Large intestine (tissue), 1 donor: Measurements from ENCODE around the gene TYW1. TPM values are rescaled to one million over a fixed set of nuclear protein-coding genes. Genes with fewer than 3 reads are reported as not detected.

Experiments used
- polyA plus RNA-seq: library from polyadenylated mRNA; unstranded; fragments of 120-200 nt; gene quantifications from one replicate; pipeline ENCODE4 v1.2.1, GENCODE V29; 2013

The TYW1 gene
- polyA plus RNA-seq, 1 donor, result 20.0 TPM

Other genes starting within 250 kb of the TYW1 start
- gene TMEM248, start 75.6 kb upstream of the TYW1 start, polyA plus RNA-seq, result 64.9 TPM
- gene SBDS, start 1.2 kb upstream of the TYW1 start, polyA plus RNA-seq, result 103 TPM